ENCODE measurements around the gene KRT77.

Gene KRT77

DNA sequence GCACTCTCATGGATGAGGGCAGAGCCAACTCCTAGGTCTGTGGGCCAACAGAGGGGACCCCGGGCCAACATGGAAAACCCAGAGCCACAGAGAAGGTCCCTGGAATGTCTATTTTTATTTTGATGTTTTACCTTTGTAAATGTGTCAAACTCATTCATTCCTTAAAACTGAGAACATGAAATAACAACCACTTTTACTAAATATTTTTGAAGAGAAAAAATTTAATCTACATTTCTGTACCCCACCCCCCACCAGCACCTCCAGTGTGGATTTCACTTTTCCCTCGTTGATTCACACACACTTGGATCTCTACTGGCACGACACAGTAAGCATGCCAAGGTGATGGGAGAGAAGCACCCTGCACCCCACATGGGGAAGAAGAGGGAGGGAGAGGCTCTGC lies 6.7 kb downstream of the KRT77 start:
- peaks cover 23% of the 10 kb centered on the region for H3K4me1 Mint-ChIP-seq
- H3K4me3 Mint-ChIP-seq, result no peak overlapping the region
- TF ChIP-seq, protein P1, sequence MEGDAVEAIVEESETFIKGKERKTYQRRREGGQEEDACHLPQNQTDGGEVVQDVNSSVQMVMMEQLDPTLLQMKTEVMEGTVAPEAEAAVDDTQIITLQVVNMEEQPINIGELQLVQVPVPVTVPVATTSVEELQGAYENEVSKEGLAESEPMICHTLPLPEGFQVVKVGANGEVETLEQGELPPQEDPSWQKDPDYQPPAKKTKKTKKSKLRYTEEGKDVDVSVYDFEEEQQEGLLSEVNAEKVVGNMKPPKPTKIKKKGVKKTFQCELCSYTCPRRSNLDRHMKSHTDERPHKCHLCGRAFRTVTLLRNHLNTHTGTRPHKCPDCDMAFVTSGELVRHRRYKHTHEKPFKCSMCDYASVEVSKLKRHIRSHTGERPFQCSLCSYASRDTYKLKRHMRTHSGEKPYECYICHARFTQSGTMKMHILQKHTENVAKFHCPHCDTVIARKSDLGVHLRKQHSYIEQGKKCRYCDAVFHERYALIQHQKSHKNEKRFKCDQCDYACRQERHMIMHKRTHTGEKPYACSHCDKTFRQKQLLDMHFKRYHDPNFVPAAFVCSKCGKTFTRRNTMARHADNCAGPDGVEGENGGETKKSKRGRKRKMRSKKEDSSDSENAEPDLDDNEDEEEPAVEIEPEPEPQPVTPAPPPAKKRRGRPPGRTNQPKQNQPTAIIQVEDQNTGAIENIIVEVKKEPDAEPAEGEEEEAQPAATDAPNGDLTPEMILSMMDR (IDR thresholded peaks at IDR 0.05), result no peak
- no peak overlapping the region for H3K27ac Mint-ChIP-seq
- H3K9me3 Mint-ChIP-seq, result no peaks in the 10 kb centered on the region
- H3K27me3 Mint-ChIP-seq (ENCODE audit: low read depth, poor library complexity), result peaks cover 31% of the 10 kb centered on the region
- DNase-seq, result no peak
- no peaks in the 10 kb centered on the region for H3K36me3 Mint-ChIP-seq (ENCODE audit: low read depth)

DNA sequence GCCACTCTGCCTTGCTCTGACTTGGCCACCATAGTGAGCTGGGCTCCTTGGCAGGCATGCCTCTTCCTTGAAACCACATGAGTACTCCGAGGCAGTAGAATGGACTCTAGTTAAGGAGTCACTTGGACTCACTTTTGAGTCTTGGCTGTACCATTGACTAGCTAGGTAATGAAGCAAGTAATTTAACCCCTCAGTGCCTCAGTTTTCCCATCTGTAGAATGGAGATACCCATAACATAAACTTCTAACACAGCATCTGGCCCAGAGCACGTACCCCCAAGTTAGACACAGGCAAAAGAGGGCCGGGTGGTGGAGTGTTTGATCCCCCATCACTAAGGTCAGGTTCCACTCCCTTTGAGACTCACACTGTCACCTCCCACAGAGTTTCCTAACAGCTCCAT lies 8.3 kb downstream of the KRT77 start:
- Mint-ChIP-seq H3K4me3 (no peak overlapping the region), H3K27ac (no peak overlapping the region), H3K4me1 (peaks cover 21% of the 10 kb centered on the region), H3K9me3 (no peaks in the 10 kb centered on the region), H3K36me3 (ENCODE audit: low read depth) (no peaks in the 10 kb centered on the region), H3K27me3 (ENCODE audit: low read depth, poor library complexity) (peaks cover 41% of the 10 kb centered on the region)
- DNase-seq, result no peak
- TF ChIP-seq, protein P1 (IDR thresholded peaks at IDR 0.05), result no peak

DNA sequence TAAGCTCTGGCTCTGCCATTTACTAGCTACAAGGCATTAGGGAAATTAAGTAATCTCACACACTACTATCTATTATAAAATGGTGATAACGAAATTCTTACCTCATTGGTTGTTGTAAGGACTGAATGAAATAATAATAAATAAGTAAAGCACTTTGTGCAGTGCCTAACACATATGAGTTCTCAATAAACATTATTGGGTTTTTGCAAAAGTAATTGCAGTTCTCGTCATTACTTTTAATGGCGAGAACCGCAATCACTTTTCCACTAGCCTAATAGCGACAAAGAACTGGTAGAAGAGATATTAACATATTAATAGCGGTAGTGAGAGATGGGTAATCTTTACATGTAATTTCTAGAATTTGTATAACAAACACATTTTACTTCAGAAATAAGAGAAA lies 9.2 kb downstream of the KRT77 start:
- H3K4me3 Mint-ChIP-seq, result no peak overlapping the region
- DNase-seq, result no peak
- H3K36me3 Mint-ChIP-seq (ENCODE audit: low read depth), result no peaks in the 10 kb centered on the region
- H3K27me3 Mint-ChIP-seq (ENCODE audit: low read depth, poor library complexity), result peaks cover 50% of the 10 kb centered on the region
- TF ChIP-seq, protein P1 (IDR thresholded peaks at IDR 0.05), result no peak
- H3K4me1 Mint-ChIP-seq, result peaks cover 16% of the 10 kb centered on the region
- no peak overlapping the region for H3K27ac Mint-ChIP-seq
- no peaks in the 10 kb centered on the region for H3K9me3 Mint-ChIP-seq

DNA sequence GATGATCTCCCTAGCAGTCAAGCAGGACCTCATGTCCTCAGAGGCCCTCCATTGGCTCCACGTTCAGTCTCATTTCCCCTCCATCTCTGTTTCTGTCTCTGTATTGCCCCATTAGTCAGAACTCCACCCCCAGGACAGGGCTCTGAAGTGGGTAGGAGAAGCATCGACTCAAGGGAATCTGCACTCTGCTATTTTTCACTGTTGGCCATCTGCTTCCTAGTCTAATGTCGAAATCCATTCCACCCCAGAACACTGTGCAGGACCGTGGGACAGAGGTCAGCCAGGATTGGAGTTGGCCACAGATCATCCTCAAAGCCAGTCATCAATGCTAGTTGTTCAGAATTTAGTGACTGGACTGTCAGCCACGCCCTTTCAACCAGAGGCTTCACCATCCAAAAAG lies 10.1 kb downstream of the KRT77 start:
- H3K9me3 Mint-ChIP-seq, result no peaks in the 10 kb centered on the region
- TF ChIP-seq, protein P1 (IDR thresholded peaks at IDR 0.05), result no peak
- H3K36me3 Mint-ChIP-seq (ENCODE audit: low read depth), result no peaks in the 10 kb centered on the region
- H3K27ac Mint-ChIP-seq, result no peak overlapping the region
- peaks cover 57% of the 10 kb centered on the region for H3K27me3 Mint-ChIP-seq (ENCODE audit: low read depth, poor library complexity)
- no peak for DNase-seq
- peaks cover 12% of the 10 kb centered on the region for H3K4me1 Mint-ChIP-seq
- H3K4me3 Mint-ChIP-seq, result no peak overlapping the region

DNA sequence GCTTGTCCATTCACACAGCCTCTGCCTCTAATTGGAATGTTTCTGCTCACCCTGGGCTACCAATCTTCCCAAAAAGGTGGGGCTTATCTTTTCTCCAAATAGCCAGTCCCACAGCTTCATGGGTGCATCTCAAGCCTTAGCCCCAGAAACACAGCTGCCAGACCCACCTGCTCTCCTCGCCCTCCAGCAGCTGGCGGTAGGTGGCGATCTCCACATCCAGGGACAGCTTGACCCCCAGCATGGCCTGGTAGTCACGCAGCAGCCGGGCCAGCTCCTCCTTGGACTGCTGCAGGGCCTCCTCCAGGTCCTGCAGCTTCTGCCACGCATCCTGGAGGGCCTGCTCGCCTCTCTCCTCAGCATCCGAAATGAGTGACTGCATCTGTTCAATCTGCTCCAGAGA lies 11.1 kb downstream of the KRT77 start:
- Mint-ChIP-seq H3K4me3 (peak overlapping the region; percentile 13), H3K27me3 (ENCODE audit: low read depth, poor library complexity) (peaks cover 59% of the 10 kb centered on the region), H3K4me1 (peaks cover 12% of the 10 kb centered on the region), H3K9me3 (no peaks in the 10 kb centered on the region), H3K36me3 (ENCODE audit: low read depth) (no peaks in the 10 kb centered on the region), H3K27ac (no peak overlapping the region)
- peak; percentile 38 for DNase-seq
- TF ChIP-seq, protein P1 (IDR thresholded peaks at IDR 0.05), result peak; percentile 19

DNA sequence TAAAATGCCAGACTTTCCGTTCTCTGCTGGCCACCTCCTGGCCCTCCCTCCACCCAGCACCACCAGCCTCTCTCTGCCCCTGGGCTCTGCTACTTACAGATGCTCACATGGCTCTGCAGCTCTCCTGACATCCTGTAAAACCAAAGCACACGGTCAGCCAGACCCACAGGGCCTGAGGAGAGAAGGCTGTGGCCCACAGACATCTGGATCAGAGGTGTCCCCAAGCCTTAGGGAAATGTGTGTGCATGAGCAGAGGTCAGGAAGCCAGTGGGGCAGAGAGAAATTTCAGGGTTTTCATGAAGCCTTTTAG lies 11.5 kb downstream of the KRT77 start:
- TF ChIP-seq, protein P1 (IDR thresholded peaks at IDR 0.05), result no peak
- peaks cover 12% of the 10 kb centered on the region for H3K4me1 Mint-ChIP-seq
- no peaks in the 10 kb centered on the region for H3K9me3 Mint-ChIP-seq
- no peak for DNase-seq
- H3K36me3 Mint-ChIP-seq (ENCODE audit: low read depth), result no peaks in the 10 kb centered on the region
- no peak overlapping the region for H3K27ac Mint-ChIP-seq
- peaks cover 64% of the 10 kb centered on the region for H3K27me3 Mint-ChIP-seq (ENCODE audit: low read depth, poor library complexity)
- peak overlapping the region; percentile 75 for H3K4me3 Mint-ChIP-seq
